CD4-positive, alpha-beta T cell treated with Interleukin-15 for 4 hours (primary cell): ENCODE results near the gene TEKTIP1.

Source experiments
- DNase-seq: peaks from one replicate; pipeline ENCODE4 v3.0.0-alpha.2; 2020; ENCODE audit warnings: low spot score

TEKTIP1 gene

GRCh38 chr19:3538965-3539755 is at the start of gene TEKTIP1:
TEKTIP1 (plus strand) TSS chr19:3539174; CDS start chr19:3539178, 4 bp downstream.
- no peak for DNase-seq

- DNase-seq, result no peak
Observed at GRCh38 chr19:3491396-3492119, 47.4 kb upstream of the TEKTIP1 start.

- no peak for DNase-seq
Observed at GRCh38 chr19:3492131-3492839, 46.7 kb upstream of the TEKTIP1 start.

GRCh38 chr19:3492919-3493318 is 46.1 kb upstream of the TEKTIP1 start:
- DNase-seq, result no peak

- no peak for DNase-seq
Observed at GRCh38 chr19:3493651-3494050, 45.3 kb upstream of the TEKTIP1 start.

- peak; percentile 21 for DNase-seq
Observed at GRCh38 chr19:3494051-3494450, 44.9 kb upstream of the TEKTIP1 start.

GRCh38 chr19:3494559-3494958 is 44.4 kb upstream of the TEKTIP1 start:
- DNase-seq, result peak; percentile 69

- DNase-seq, result no peak
Observed at GRCh38 chr19:3496392-3497273, 42.3 kb upstream of the TEKTIP1 start.

GRCh38 chr19:3497757-3498520 is 41.0 kb upstream of the TEKTIP1 start:
- no peak for DNase-seq

- no peak for DNase-seq
Observed at GRCh38 chr19:3499738-3500428, 39.1 kb upstream of the TEKTIP1 start.

GRCh38 chr19:3500429-3501101 is 38.4 kb upstream of the TEKTIP1 start, which contains the start of gene DOHH:
DOHH (minus strand) TSS chr19:3500674; CDS start chr19:3496814, 3,860 bp downstream.
- peak; percentile 98 for DNase-seq

- DNase-seq, result no peak
Observed at GRCh38 chr19:3501780-3502179, 37.2 kb upstream of the TEKTIP1 start.

- no peak for DNase-seq
Observed at GRCh38 chr19:3503036-3503572, 35.9 kb upstream of the TEKTIP1 start.

- no peak for DNase-seq
Observed at GRCh38 chr19:3504735-3505134, 34.2 kb upstream of the TEKTIP1 start.

GRCh38 chr19:3505598-3506383 is 33.2 kb upstream of the TEKTIP1 start, which contains the start of gene FZR1:
FZR1 (plus strand) TSS chr19:3506311; CDS start chr19:3522990, 16,679 bp downstream.
- DNase-seq, result peak; percentile 100

GRCh38 chr19:3506384-3507340 is 32.3 kb upstream of the TEKTIP1 start:
- DNase-seq, result peak; percentile 26
